Amniotic epithelial cell (primary cell): Measurements from ENCODE around the gene MAPRE2.

Experiments used
- DNase-seq: peaks from one replicate; pipeline ENCODE4 v3.0.0-alpha.2; 2010; ENCODE audit warnings: low read depth

Gene MAPRE2

DNA sequence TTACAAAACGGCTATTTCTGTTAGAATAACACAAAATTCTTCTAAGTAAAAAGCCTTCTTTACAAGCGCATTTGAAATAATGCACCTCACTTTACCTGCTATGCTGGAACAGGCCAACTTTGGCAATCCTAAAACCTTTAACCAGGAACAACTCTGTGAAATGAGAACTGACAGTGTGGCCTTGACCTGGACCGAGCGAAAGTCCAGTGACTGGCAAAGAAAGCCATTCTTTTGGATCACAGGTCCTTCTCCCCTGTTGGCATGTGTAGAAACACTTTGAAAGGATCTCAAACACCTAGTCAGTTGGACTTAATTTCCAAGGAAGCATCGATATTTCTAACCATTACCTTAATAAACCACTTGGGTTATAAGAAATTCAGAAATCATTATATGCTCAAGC is 21.2 kb downstream of the MAPRE2 start:
- no peak for DNase-seq

DNA sequence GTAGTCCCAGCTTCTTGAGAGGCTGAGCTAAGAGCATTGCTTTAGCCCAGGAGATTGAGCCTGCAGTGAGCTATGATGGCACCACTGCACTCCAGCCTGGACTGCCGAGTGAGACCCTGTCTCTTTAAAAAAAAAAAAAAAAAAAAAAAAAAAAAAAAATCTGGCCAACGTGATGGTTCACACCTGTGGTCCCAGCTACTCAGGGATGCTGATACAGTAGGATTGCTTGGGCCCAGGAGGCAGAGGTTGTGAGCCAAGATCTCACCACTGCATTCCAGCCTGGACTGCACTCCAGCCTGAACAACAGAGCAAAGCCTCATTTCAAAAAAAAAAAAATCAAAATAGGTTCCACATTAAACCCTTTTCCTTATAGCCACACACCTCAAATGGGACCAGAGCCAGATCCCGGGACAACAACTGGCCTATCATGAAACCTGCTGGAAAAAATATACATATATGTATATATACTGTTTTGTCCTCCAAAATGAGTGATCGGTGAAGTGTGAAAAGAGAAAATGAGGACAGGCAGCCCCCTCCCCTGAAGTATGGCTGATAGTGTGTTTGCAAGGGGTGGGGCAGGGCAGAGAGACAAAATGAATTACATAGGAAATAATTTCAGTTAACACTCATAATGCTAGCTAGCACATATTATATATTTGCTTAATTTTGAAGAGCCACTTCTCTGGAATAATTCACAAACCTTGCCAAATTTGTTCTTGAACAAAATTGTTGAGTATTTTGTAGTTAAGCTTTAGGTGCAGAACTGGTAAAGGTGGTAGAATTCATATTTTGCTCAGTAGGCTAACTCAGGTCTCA is 22.9 kb downstream of the MAPRE2 start:
- DNase-seq, result no peak

DNA sequence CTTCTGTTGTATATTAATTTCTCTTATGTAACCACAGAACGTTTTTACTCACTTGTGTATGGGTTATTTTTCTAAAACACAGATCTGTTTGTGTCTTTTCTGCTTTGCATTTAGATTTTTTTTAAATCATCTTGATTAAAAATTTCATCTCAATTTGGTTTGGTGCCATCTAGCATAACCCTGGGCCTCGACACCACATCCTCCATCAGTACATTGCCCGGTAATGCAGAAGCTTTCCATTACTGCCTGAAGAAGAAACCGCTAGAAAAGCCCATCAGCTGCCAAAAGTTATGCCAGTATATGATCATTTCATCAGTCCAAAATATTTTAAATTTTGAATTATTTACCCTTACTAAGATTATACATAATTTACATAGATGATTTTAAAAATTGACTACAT is 26.2 kb downstream of the MAPRE2 start:
- DNase-seq, result no peak

DNA sequence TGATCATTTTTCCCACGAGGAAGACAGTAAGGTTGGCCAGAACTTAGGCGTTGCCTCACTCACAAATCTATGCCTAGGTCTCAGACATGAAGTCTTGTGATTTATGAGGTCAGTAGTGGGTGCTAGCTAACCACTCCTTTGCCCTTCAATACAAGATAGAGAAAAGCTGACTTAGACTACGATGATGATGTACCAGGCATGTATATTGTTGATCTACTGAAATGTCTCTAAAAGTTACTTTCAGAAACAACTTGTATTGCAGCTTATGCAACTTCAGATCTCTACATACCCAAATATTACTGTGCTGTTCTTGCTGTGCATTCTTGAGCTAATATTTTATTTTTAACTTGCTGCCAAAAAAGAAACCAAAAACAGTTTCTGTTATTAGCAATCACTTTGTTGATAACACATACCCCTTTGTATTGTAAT is 30.6 kb downstream of the MAPRE2 start:
- peak; percentile 78 for DNase-seq

DNA sequence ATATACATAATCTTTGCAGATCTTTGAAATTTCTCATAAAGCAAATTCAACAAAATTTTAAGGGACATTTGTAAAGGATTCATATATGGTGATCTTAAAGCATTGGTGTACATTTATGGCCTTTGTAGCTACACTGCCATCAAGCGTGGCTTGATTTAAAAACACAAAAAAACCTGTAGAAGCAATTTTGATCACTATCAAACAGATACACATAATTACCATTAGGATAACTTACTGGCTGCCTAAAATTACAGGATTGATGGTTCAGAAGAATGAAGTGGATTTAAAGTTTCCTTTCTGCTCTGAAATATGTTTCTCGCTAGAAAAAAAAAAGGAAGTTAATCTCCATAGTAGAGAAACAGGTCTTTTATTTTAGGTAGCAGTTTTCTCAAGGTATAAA is 31.4 kb downstream of the MAPRE2 start:
- DNase-seq, result no peak

DNA sequence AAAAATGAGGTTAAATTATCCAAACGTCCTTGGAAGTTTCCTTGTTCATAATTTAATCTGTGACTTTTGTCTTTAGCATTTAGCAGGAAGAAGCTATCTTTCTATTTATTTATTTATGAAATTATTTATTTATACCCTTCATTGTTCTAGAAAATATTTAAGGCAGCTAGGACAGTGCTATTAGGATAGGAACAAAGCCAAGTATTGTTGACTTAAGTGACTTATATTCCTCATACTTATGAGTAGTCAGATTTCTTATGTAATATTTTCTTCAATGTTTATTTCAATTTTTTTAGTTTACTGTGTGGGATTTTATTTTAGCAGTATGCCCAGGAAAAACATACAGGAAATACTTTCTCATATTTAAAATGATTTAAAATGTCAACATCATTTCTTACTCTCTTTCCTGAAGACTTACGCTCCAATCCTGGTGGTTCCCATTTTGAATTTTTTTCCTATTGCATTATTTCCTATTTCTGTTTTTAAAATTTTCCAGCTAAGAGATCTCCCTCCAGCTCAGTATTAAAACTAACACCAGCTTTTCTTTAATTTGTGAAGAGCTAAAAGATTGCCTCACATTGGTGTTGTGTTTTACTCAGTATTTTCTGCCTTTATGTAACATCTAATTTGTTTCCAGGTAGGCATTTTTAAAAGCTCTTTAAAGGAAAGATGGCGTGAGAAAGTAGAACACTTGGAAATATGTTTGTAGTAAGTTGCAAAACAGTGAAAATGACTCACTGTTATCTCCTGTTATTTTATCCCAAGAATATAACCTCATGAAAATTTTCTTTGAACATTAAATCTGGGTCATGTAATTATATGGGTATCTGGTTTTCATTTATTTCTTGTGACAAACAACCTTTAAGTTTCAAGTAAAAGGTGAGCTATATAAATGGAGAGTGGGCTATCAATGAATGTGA is 32.2 kb downstream of the MAPRE2 start:
- peak; percentile 86 for DNase-seq

DNA sequence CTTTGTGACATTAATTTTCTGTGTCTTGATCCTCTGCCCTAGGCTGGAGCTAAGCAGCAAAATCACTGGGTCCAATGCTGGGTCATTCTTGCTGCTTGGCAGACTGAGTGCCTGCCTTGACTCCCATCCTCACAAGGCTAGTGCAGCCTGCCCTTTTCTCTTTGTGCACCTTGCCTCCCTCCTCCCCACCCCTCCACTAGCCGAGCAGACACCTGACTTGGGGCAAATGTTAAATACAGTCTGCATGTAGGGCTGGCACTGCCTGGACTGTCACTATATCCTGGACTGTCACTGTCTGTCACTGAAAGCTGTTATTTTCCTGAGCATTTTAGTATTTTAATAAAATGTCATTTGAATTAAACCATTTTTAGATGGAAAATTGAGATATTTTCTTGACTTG is 33.4 kb downstream of the MAPRE2 start:
- no peak for DNase-seq

DNA sequence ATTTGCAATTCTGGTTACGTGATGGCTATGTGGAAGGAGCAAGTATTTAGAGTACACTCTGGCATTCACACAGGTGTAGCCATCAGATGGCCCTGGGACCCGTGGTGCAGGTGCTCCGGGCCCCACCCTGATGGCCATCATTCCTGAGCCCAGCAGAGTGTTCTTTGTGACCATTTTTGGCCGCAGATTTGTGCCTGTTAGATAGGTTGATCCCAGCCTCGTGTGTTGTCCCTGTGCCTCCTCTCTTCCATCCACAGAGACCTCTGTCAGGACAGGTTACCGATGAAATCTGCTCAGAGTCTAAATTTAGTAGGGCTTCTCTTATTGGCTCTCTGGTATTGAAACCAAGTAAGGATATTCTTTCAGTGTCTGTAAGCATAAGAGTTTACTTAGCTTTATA is 33.9 kb downstream of the MAPRE2 start:
- DNase-seq, result no peak

DNA sequence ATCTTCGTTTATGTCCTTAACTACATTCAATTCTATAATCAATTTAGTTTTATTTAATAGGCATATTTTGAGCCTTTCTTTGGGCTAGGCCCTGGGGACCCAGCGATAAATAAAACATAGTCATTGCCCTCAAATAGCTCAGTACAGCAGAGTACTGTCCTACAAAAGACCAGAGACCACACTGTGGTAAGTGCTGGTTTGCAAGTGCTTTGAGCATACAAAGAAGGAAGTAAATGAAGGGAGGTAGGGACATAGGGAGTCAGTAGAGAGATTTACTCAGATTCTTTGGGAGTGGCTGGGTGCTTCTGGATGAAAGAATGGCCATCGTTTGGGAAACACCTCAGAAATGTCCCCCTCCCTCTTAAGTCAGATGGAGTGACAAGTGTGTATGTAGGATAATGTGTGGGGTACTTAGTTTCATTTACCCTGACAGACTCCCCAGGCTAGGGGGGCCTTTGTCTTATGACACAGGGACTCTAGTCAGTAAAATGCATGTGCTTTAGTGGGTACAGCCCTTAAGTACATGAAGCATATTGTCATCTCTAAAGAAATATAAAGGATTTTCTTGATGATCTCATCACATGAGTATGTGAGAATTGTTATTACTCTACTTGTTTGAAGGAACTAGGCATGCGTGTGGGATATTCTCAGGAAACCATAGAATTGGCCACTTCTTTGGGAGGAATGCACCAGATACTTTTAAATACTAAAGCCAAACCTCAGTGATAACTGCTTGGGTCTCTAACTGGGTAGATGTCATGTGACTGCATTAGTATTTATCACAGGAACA is 35.1 kb downstream of the MAPRE2 start:
- peak; percentile 87 for DNase-seq

DNA sequence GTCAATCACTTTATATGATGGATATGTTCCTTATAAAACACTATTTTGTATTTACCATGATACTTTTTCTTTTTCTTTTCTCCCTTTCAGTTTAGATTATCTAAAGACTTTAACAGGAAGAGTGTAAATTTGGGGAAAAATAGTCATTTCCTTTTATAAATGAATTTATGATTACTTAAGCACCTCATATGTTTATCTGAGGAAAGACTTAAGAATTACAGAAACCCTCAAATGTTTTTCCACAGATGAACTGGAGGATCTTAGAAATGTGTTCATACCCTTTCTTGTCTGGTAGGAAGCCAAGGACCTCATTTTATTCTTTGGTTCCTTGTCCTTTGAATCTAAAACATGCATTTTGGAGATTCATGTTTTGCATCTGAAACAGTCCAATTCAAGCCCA is 36.7 kb downstream of the MAPRE2 start:
- no peak for DNase-seq

DNA sequence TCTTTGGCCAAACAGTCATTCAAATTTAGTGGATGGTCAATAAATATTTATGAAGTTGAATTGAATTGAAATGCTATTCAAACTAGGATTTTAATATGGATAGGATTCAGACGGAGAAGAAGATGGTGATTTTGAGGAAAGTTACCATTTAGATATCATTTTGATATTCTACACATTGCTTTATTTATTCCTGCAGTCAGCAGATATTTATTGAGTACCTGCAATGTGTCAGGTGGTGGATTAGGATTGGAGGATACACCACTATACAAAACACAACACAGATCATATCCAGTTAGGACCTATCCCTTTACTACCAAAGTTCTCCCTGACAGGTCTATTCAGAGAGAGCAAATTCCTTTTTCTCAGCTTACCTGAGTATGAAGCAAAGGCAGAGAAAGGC is 38.8 kb downstream of the MAPRE2 start:
- no peak for DNase-seq

DNA sequence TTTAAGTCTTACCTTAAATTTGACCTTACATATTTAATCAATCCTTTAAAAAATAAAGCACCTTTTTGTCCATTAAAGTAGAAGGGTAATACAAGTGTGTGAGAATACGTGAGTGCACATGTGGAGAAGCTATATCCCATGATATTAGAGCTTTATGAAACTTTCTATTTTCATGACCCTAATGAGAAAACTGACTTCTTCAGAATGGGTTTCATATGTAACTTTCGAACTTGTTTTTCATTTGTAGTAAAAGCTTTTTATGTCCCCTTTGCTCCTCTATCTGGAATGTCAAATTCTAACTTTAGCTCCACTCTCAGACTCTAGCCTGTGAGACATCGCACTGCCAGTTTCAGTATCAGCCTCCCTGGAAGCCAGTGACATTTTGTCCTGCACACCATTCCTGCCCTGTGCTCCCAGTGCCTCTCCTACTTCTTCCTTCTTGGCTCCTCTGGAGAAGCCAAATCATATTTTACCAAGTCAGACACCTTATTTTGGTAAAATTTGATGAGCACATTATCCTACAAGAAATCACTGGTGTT is 42.0 kb downstream of the MAPRE2 start:
- no peak for DNase-seq

DNA sequence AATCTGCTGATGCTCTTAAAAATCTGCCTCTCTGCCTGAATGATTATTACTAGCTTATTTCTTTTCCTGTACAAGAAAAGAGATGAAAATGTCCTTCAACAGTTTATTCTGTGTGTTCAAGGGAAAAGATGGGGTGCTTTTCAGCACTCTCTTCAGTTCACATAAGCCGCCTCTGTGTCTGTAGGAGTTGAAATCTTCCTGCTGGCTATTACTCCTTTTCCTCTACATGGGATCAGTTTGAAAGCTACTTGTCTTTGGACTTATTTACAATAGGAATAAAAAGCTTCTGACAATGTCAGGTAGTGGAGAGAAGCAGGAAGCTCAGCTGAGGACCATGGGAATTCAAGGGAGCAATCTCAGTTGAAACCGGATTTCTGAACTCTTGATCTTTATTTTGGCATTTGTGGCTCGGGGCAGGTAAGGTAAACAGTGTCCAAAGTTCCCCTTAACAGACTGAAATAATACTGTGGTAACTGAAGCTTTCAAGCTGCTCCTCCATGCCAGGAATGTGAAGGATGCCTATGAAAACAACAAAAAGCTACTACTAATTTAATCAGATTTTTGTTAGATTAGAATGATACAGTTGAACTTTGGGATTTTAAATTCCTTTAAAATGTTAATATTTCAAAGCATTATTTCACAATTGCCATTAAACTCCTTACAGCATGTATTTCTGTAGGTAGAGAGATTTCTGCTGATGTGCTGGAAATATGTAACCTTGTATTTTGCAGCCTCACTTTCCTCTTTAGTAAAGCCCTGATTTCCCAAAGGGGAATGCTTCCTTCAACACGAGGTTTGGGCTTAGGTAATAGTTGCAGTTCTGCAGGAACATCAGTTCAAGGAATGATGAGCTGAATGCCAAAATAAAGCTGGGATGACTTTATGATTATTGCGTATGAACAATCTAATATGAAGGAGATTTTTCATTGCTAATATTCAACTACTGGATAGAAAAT is 43.6 kb downstream of the MAPRE2 start:
- no peak for DNase-seq

DNA sequence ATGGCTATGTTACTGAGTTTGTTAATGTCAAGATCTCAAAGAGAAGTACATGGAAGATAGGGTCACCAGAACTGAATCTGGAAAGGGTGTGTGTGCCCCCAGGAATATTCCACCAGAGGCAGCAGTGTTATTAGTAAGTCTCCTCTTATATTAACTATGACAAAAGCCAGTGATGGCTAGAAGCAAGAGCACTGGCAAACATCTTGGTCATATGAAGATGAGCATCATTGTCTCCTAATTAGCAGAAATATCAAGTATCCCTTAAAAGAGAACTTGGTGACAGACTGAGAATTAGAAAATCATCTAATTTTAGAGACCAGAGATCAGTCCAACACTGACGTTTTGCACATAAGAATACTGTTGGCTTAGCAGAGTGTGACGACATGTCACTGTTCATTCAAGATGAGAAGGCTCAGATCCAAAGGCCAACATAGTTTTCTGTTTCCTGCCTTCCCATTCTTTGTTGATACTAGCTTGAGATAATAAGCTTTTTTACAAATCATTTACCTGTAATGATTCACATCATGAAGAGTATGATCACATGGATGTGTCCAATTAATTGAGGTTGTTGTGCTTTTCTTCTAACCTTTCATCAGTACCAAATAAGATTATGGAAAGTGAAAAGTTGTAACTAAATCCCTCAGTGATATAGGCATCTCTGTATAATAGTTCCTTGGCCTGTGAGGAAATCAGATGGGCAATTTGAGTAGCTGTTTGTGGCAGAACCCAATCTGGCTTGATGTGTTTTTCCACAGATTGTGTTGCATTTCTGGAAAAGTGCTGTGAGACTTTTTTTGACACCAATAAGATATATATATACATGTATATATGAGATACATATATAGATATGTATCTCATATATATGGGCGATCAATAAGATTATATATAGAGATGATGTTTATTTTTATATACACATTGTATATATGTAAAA is 44.5 kb downstream of the MAPRE2 start:
- DNase-seq, result no peak

DNA sequence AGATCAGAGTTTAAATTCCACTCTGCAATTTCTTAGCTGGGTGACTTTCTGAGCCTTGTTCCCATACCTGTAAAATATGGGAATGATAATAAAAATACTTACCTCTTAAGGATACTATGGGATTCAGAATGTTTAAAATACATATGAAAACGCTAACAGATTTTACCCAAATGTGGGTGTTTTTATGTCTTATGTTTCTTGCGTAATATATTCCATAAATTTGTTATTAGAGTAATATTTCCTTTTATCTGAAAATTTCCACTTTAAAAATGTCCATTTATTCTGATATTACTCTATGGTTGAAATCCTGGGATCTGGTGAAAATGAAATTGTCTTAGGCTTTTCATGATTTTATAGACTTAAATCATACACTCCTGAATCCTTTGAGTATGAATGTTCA is 45.5 kb downstream of the MAPRE2 start:
- DNase-seq, result no peak

DNA sequence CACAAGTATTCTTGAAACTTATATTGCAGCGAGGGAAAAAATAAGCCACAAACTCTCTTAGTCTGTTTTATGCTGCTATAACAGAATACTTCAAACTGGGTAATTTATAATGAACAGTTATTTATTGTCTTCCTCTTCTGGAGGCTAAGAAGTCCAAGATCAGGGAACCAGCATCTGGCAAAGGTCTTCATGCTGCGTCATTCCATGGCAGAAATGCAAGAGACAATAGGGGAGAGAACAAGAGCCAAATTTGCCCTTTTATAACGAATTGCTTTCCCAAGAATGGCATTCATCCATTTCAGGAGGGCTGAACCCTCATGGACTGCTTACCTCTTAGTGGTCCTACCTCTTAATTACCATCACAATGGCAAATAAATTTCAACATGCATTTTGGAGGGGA is 46.5 kb downstream of the MAPRE2 start:
- no peak for DNase-seq

DNA sequence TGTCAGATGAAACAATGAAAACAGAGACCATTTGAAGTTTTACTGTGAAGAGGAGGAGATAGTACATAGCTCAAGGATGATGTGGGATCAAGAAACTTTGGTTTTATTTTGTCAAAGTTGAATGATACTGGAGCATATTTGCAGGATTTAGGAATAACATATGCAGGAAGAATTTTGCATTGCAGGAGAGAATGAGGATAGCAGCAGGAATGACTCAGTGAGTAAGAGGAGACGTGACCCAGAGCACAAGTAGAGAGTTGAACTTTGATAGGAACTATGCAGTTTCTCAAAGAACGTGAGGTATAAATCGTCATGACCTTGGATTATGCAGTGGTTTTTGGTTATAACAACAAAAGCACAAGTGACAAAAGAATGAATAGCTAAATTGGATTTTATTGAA is 47.7 kb downstream of the MAPRE2 start:
- DNase-seq, result peak; percentile 55

DNA sequence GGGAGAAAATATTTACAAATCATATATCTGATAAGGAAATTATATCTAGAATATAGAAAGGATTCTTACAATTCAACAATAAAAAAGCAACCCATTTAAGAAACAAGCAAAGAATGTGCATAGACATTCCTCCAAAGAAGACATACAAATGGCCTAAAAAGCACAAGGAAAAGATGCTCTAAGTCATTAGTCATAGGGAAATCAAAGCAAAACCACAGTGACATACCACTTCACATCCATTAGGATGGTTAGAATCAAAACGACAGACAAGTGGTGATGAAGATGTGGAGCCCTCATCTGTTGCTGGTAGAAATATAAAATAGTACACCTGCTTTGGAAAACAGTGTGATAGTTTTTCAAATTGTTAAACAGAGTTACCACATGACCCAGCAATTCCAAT is 48.2 kb downstream of the MAPRE2 start:
- DNase-seq, result peak; percentile 35

DNA sequence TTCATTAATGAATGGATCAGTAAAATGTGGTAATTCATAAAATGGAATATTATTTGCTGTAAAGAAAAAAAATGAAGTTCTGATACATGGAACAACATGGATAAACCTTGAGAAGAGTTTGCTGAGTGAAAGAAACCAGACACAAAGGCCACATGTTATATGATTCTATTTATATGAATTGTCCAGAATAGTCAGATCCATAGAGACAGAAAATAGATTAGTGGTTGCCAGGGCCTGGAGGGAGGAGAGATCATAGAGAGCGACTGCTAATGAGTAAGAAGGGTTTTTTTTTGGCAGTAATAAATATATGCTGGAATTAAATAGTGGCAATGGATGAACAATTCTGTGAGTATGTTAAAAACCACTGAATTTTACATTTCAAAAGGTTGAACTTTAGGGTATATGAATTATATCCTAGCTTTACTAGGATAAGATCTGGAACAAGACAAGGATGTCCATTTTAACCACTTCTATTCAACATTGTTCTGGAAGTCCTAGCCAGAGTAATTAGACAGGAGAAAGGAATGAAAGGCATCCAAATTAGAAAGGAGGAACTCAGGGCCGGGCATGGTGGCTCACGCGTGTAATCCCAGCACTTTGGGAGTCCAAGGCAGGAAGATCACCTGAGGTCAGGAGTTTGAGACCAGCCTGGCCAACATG is 48.8 kb downstream of the MAPRE2 start:
- peak; percentile 81 for DNase-seq
